RWPE1 (cell line): Measurements from ENCODE around the gene TACC2.

Source experiments
- CTCF ChIA-PET: fragments of 350-600 bp; sonication (Branson Sonifier 250); formaldehyde crosslinking; extraction: SDS; loops from one replicate; lab custom pipeline; 2021; lab: Yijun Ruan, JAX
- POLR2A ChIA-PET: fragments of 400-600 bp; formaldehyde crosslinking; extraction: SDS; loops from one replicate; lab custom pipeline; 2020; ENCODE audit warnings: antibody characterized with exemption; ENCODE audit not compliant: low non-redundant PET; lab: Yijun Ruan, JAX
- DNase-seq: peaks from one replicate; pipeline ENCODE4 v3.0.0; 2012; ENCODE audit warnings: low spot score
- H3K27ac ChIP-seq: fragments of 450-650 bp; 2 replicates; pipeline ENCODE4 v1.5.1; 2017
- CTCF ChIP-seq: fragments of 450-650 bp; conservative IDR thresholded peaks from 2 replicates; pipeline ENCODE4 v1.5.1; 2017; ENCODE audit warnings: low read depth, mild to moderate bottlenecking

The TACC2 gene

DNA sequence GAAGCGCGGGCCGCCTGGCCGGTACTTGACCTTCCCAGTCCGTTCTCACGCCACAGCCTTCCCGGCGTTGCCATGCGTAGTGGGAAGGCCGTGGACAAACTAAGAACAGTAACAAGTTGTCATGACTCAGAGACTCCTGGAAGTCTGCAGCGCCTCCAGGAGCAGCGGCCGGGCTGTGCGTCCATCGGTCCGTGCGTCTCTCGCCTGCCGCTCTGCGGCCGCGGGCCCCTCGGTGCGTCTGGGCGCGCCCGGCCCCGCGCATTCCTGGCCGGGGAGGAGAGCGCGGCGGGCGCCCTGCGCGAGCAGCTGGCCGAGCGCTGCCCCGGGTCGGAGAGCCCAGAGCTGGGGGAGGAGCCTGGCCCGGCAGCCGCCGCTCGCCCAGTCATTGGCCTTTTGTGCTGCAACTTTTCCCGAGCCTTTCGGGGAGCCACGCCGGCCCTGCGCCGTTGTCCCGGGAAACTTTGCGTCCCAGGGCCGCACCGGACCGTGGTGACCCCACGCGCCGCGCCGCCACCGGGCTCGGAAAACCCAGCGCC, 123.7 kb downstream of the TACC2 start:
- ChIA-PET POLR2A (interaction anchor here (0.6 to 1.9 kb wide), 3 partner anchors 11 to 186 kb away, joined by 3 to 7 read pairs (median 4); no protein-coding TSS in a partner anchor), CTCF (interaction anchor here (0.6 to 2.5 kb wide), 27 partner anchors 9 to 289 kb away, joined by 3 to 11 read pairs (median 4); partner anchors contain the start of gene ATE1)
- DNase-seq, result peak; percentile 93
- H3K27ac ChIP-seq, result peak overlapping the region; percentile 95
- TF ChIP-seq CTCF, result peak; percentile 64

- ChIA-PET POLR2A (interaction anchor here (0.6 to 1.9 kb wide), 3 partner anchors 12 to 186 kb away, joined by 3 to 7 read pairs (median 4); no protein-coding TSS in a partner anchor), CTCF (interaction anchor here (0.5 to 2.5 kb wide), 27 partner anchors 9 to 350 kb away, joined by 3 to 11 read pairs (median 4); partner anchors contain the start of gene ATE1)
- peak overlapping the region; percentile 95 for H3K27ac ChIP-seq
- peak; percentile 84 for DNase-seq
- peak; percentile 39; the same call in 1 of the 2 replicates for TF ChIP-seq CTCF
These were observed 124.4 kb downstream of the TACC2 start for GRCh38 chr10:122113161-122113944.

- peak overlapping the region; percentile 95 for H3K27ac ChIP-seq
- ChIA-PET POLR2A (interaction anchor here (1.9 kb wide), 1 partner anchor 29 kb away, joined by 7 read pairs; no protein-coding TSS in a partner anchor), CTCF (interaction anchor here (0.5 to 2.5 kb wide), 8 partner anchors 8 to 1116 kb away, joined by 3 to 11 read pairs (median 4); no protein-coding TSS in a partner anchor)
- no peak for TF ChIP-seq CTCF
- no peak for DNase-seq
These were observed 125.2 kb downstream of the TACC2 start for GRCh38 chr10:122113945-122114747.

DNA sequence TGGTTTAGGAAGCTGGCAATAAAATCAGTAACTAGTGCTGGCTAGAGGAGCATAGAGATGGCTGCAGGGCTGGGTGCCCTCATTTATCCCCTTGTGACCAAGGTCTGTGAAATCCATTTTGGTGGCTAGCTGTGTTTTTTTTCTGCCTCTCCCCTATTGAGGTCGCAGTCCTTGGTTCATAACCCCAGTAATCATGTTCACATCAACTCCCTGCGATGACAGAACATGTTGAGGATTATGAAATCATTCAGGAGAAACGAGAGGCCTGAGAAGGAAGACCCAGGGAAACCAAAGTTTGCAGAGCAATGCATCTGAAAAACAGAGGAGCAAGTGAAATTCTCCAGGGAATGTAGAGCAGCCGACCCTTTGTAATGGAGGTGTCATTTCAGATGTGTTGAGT, 126.9 kb downstream of the TACC2 start:
- no peak for DNase-seq
- ChIA-PET POLR2A (no interaction called here), CTCF (no interaction called here)
- no peak for TF ChIP-seq CTCF
- H3K27ac ChIP-seq, result peak overlapping the region; percentile 95

DNA sequence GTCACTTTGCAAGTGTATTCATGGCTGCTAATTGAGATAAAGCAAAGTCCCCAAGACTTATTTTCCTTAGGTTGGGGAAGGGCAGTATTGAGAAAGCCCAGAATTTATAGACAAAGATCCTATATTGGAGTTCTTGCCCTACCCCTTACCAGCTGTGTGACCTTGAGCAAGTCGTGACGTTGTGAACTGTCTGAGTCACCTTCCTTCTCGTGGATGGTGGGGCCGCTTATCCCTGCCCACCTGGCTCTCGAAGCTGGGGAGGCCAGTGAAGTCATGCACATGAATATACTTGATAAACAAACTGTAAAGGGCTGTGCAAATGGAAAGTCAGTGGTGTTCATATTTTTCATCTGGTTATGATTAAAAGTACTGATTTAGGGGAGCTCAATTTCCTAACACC, 127.4 kb downstream of the TACC2 start:
- peak overlapping the region; percentile 95 for H3K27ac ChIP-seq
- ChIA-PET POLR2A (no interaction called here), CTCF (no interaction called here)
- DNase-seq, result no peak
- TF ChIP-seq CTCF, result no peak
